GM20000 (cell line): ENCODE results near the gene TRIP13.
"Not testable (repeated sequence)": the region's sequence is repeated elsewhere in the genome, so short reads cannot be mapped to it uniquely, and the experiment has no call there.

Experiments used
- DNase-seq: peaks from one replicate; pipeline ENCODE4 v3.0.0; 2012; ENCODE audit warnings: low spot score
- CTCF ChIP-seq: IDR thresholded peaks from 2 replicates; pipeline ENCODE4 v1.5.1; 2012; ENCODE audit warnings: mild to moderate bottlenecking, control low read depth; ENCODE audit errors: extremely low read depth, missing control alignments

TRIP13 gene

GRCh38 chr5:937151-937924 lies 44.7 kb downstream of the TRIP13 start:
- TF ChIP-seq CTCF = no peak
- no peak for DNase-seq

GRCh38 chr5:939368-939767 lies 46.7 kb downstream of the TRIP13 start:
- no peak for DNase-seq
- no peak for TF ChIP-seq CTCF

- DNase-seq = not testable (repeated sequence)
Measured at GRCh38 chr5:940741-941140, 48.1 kb downstream of the TRIP13 start.

- no peak for TF ChIP-seq CTCF
- no peak for DNase-seq
Measured at GRCh38 chr5:943201-943917, 50.7 kb downstream of the TRIP13 start.

DNA sequence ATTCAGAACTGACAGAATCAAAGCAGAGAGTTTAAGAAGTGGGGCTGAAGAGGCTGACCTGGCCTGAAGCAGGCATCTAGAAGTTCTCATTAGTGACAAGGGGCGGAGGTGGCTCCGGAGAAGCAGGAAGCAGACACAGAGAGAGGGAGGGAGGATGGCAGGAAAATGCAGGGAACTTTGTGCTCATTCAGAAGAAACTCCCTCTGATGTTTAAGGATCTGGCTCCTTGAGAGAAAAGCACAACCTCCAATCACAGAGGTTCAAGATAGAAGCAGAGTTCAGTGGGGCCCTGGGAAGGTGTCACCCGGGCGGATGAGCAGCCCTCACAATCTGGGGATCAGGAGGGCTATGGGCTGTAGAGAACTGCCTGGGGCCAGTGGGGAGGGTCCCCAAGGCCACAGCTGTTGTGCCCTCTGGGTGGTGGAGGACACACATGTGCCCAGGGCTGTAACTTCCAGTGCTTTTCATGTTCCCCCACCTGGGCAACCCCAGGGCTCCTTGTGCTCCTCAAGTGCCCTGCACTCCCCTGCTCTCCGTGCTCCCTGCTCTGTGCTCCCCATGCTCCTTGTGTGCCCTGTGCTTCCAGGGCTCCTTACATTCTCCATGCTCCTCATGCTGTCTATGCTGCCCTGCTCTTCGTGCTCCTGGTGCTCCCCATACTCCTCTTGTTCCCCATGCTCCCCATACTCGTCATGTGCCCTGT lies 51.4 kb downstream of the TRIP13 start:
- no peak for TF ChIP-seq CTCF
- no peak for DNase-seq

DNA sequence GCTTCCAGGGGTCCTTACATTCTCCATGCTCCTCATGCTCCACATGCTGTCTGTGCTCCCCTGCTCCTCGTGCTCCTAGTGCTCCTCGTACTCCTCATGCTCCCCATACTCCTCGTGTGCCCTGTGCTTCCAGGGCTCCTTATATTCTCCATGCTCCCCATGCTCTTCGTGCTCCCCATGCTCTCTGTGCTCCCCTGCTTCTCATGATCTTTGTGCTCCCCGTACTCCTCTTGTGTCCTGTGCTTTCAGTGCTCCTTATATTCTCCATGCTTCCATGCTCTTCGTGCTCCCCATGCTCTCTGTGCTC lies 51.9 kb downstream of the TRIP13 start:
- TF ChIP-seq CTCF = no peak
- no peak for DNase-seq

- DNase-seq = no peak
- no peak for TF ChIP-seq CTCF
Measured at GRCh38 chr5:944992-945685, 52.5 kb downstream of the TRIP13 start.
